Measurements from ENCODE around the gene HOXC10. TPM values are rescaled to one million over a fixed set of nuclear protein-coding genes. Genes with fewer than 3 reads are reported as not detected.

Gene HOXC10
- polyA plus RNA-seq, 3 donors: 63.5 to 68.8 (median 64.5) TPM

- DNase-seq (ENCODE audit: low read depth in 3 of 3, low spot score in 2 of 3): no peak
Measured at GRCh38 chr12:54024581-54025305, 39.8 kb downstream of the HOXC10 start.

DNA sequence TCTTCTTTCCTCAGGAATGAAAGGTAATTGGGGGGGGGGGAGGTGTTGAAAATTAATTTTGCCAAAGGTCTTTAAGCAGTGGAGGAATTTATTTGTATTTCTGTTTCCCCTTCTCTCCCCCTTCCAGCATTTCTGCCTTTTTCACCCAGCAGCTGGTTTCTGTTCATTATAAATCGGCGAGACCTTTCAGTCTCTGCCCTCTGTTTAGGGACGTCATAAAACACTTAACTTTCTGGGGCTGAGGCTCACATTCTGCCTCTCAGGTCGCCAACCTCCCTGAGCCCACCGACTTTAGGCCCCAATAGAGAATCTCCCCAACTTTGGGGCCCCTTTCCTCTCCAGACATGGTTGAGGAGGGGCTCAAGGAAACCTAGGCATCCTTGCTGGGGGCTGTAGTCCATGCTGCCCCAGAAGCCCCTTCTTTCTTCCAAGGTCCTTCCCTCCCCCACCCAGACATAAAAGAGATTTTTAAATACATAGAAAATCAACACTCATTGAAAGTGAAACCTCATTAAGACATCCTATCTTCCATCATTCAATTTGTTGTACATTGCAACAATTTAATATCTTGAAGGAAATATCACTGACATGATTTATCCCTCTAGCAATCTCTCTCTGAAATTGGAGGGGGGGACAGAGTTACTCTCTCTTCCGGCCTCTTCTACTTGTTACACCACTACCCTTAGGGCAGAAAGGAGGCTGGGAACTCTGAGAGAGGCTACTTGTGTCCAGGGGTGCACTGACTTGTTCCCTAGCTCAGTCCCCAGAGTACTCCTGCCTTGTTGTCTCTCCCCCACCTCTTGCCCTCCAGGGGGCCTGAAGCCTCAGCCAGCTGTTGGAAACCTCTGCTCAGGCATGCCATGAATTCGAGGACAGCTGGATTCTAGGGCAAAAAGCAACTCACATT, 40.8 kb downstream of the HOXC10 start:
- DNase-seq (ENCODE audit: low read depth in 3 of 3, low spot score in 2 of 3): no peak

- no peak for DNase-seq (ENCODE audit: low read depth in 3 of 3, low spot score in 2 of 3)
Measured at GRCh38 chr12:54026640-54027441, 41.9 kb downstream of the HOXC10 start.

DNA sequence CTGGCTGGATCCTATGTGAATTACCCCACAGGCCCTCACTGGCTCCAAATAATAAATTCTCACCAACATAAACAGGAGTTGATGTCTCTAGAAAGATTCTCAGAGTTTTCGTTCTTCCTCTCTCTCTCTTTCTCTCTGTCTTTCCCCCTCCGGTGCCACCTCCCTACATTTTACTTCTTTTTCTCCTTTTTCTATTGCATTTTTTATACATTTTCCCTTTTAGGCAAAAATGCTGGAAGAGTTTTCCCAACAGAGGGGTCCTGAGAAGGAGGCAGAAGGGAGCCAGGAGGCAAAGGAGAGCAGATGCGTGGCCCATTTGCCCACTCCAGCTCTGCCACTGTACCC, 42.5 kb downstream of the HOXC10 start:
- no peak for DNase-seq (ENCODE audit: low read depth in 3 of 3, low spot score in 2 of 3)

DNA sequence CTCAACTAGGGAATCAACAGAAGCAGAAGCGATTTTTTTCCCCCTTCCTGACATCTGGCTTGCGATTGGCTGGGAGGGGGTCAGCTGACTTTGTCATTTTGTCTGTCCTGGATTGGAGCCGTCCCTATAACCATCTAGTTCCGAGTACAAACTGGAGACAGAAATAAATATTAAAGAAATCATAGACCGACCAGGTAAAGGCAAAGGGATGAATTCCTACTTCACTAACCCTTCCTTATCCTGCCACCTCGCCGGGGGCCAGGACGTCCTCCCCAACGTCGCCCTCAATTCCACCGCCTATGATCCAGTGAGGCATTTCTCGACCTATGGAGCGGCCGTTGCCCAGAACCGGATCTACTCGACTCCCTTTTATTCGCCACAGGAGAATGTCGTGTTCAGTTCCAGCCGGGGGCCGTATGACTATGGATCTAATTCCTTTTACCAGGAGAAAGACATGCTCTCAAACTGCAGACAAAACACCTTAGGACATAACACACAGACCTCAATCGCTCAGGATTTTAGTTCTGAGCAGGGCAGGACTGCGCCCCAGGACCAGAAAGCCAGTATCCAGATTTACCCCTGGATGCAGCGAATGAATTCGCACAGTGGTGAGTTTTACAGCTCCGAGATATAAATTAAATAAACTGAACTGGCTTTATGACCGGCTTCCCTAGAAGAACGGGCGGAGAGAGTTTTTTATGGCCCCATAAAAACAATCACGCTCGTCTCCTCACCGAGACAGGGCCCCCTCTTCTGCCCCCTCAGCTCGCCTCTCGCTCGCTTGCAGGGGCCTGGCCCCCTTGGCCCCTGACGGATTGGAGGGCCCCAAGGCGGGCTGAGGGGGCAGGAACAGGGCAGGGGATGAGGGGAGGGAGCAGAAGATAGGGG, 43.6 kb downstream of the HOXC10 start, which contains the start of gene HOXC6:
TSS of gene HOXC6 (plus strand) at position 127 of the 888 bp plus-strand sequence. CDS start at position 209, 82 bp downstream.
- no peak for DNase-seq (ENCODE audit: low read depth in 3 of 3, low spot score in 2 of 3)

DNA sequence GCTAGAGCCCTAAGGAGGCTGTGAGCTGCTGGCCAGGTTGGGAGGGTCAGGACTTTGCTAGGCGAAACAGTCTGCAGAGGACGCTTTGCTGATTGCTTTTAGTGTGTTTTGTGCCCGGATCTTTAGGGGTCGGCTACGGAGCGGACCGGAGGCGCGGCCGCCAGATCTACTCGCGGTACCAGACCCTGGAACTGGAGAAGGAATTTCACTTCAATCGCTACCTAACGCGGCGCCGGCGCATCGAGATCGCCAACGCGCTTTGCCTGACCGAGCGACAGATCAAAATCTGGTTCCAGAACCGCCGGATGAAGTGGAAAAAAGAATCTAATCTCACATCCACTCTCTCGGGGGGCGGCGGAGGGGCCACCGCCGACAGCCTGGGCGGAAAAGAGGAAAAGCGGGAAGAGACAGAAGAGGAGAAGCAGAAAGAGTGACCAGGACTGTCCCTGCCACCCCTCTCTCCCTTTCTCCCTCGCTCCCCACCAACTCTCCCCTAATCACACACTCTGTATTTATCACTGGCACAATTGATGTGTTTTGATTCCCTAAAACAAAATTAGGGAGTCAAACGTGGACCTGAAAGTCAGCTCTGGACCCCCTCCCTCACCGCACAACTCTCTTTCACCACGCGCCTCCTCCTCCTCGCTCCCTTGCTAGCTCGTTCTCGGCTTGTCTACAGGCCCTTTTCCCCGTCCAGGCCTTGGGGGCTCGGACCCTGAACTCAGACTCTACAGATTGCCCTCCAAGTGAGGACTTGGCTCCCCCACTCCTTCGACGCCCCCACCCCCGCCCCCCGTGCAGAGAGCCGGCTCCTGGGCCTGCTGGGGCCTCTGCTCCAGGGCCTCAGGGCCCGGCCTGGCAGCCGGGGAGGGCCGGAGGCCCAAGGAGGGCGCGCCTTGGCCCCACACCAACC, 44.8 kb downstream of the HOXC10 start:
- no peak for DNase-seq (ENCODE audit: low read depth in 3 of 3, low spot score in 2 of 3)

- DNase-seq (ENCODE audit: low read depth in 3 of 3, low spot score in 2 of 3): no peak
Measured at GRCh38 chr12:54030442-54030801, 45.5 kb downstream of the HOXC10 start.

DNA sequence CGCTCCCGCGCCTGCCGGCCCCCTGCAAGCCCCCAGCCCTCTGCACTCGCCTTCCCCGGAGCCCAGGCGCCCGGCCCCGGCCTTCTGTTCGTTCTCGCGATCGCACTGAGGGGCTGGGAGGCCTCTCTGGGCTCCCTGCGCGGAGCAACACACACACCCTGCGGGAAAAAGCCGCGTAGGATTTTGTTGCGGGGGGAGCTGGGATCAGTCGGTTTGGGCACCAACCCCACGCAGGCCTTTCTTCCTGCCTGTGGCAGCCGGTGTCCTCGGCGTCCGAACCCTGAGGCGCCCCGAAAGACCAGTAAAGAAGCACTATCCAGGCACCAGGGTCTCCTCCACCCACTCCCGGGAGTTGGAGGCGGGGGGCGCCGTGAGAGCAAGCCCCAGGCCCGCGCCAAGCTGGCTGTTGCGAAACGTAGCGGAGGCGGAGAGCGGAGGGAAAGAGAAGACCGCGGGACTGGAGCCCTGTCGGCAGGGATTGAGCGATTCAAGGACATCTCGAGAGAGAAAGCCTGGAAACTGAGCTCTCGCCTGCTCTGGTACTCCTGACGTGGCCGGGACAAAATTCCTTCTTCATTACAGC, 46.0 kb downstream of the HOXC10 start:
- no peak for DNase-seq (ENCODE audit: low read depth in 3 of 3, low spot score in 2 of 3)

DNA sequence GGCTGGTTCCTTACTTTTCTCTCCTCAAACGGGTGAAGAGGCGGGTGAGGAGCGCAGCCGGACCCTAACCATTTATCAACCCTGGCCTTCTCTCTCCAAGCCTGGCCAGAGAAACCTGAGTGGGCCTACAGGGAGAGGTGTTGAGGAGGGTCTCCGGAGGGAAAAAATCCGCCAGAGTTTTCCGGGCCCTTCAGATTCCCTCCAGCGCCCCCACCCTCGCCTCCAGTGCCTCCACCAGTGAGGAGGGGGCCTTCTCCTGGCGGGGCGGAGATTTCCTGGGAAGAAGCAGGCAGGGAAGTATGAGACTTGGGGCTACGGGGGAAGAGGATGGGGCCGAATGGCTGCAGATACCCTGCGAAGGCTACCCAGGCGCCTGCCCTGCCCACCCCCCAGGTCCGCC, 46.5 kb downstream of the HOXC10 start:
- DNase-seq (ENCODE audit: low read depth in 3 of 3, low spot score in 2 of 3): no peak

DNA sequence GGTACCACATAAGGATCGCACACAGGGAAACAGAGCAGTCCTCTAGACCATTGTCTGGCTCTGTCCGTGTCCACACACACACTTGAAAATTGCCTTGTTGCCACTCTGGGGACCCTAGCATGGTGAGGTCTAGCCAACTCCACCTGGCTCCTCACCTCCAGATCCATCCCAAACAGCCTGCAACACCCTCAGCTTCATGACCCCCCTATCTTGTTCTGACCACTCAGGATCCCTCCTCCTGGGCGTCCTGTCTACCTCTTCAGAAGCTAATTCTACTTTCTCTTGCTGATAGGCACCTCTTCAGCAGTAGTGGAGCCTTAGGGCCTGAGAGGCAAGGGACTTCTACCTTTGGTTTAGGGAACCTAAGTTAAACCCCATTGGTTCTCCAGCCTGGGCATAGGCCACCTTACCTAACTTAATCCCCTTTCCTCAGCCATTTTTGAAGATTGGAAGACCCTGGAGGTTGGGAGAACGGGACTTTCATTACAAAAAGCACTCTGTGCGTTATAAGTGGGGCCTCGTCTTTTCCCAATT, 47.2 kb downstream of the HOXC10 start:
- no peak for DNase-seq (ENCODE audit: low read depth in 3 of 3, low spot score in 2 of 3)

DNA sequence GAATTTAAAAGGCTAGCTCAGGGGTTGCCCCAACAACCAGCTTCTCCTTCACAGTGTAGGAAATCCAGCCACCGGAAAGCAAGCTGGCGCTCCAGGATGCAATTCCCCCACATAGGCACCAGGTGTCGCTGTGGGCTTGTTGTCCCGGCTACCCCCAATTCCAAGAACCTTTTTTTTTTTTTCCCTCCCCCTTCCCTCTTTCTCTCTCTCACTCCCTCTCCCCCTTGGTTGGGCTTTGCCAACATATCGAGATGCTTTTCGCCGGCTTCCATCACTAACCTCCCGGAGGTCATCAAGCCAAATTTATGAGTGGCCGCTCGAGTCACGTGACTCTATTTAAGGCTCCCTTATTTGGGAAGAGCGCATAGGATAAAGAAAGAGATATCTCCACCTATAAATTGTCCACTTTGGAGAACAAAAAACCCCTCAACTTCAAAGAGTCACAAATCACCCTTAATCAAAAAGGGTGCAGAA, 47.7 kb downstream of the HOXC10 start, which contains the start of gene HOXC5:
TSS of gene HOXC5 (plus strand) at position 424 of the 474 bp plus-strand sequence. CDS start 73 bp downstream, outside the sequence.
- DNase-seq (ENCODE audit: low read depth in 3 of 3, low spot score in 2 of 3): no peak

DNA sequence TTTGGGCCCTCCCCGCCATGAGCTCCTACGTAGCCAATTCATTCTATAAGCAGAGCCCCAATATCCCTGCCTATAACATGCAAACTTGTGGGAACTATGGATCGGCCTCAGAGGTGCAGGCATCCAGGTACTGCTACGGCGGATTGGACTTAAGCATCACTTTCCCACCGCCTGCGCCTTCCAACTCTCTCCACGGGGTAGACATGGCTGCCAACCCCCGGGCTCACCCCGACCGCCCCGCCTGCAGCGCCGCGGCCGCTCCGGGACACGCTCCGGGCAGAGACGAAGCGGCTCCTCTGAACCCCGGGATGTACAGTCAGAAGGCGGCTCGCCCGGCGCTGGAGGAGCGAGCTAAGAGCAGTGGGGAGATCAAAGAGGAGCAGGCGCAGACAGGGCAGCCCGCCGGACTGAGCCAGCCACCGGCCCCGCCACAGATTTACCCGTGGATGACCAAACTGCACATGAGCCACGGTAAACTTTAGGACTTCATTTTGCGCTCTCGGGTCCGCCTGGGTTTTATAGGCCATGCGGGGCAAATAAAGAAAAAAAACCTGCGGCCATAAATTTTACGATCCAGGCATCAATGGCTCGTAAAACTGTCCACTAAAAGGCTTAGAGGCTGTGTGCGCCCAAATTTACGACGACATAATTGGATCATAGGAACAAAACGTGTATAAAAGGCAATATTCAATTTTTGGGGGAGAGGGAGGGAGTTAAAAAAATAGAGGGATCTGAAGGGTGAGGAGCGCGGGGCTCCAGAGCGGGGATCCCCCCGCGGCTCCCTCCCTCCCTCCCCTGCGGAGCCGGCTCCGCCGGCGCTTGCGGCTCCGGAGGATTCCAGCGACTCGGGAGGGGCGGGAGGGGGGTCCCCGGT, 48.4 kb downstream of the HOXC10 start:
- peak in 1 of 3 donors; percentile 86 for DNase-seq (ENCODE audit: low read depth in 3 of 3, low spot score in 2 of 3)

DNA sequence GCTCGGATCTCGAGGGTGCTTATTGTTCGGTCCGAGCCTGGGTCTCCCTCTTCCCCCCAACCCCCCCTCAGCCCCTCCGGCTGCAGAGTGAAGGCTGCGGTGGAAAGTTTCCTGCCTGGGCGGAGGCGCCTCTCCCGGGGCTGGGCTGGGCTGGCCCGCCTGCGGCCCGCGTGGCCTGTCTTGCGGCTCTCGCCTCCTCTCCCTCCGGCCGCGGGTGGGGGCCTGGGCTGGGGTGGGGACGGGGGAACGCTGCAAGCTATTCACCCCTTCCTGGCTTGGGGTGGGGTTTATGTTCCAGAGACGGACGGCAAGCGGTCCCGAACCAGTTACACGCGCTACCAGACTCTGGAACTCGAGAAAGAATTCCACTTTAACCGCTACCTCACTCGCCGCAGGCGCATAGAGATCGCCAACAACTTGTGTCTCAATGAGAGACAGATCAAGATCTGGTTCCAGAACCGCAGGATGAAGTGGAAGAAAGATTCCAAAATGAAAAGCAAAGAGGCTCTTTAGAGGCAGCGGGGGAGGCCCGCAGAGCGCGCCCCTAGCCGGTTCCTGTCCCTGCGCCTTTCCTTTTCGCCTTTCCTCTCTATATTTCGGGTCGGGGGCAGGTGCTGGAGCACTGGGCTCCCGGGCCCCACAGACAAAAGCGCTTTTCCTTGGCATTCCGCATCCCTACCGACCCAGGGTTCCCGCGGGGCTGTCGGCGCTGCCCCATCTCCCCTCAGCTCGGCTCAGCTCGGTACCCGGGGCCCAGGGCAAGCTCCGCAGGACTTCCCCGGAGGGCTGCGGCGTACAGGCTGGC, 49.2 kb downstream of the HOXC10 start:
- DNase-seq (ENCODE audit: low read depth in 3 of 3, low spot score in 2 of 3): no peak

DNA sequence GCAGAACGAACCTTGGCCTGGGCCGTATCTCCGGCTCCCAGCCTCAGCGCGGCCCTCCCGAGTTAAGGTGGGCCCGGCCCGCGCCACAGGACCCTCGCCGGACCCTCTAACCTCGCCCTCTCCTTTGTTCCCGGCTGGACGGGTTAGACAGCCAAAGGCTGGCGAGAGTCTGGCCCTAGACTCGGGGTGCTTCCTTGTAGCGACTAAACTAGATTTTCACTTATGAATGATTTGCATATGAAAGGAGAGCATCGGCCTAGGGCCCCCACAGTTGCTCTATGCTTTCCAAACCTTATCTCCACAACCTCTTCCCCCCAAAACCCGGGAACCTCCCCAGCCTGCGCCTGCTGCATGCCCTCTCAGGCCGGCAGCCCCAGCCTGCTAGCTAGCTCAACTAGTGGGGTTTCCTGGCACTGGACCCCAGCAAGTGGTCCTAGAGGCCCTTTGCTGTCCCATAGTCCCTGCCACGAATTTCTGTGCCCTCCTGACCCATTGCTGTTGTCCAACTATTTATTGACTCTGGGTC, 49.9 kb downstream of the HOXC10 start:
- DNase-seq (ENCODE audit: low read depth in 3 of 3, low spot score in 2 of 3): no peak

DNA sequence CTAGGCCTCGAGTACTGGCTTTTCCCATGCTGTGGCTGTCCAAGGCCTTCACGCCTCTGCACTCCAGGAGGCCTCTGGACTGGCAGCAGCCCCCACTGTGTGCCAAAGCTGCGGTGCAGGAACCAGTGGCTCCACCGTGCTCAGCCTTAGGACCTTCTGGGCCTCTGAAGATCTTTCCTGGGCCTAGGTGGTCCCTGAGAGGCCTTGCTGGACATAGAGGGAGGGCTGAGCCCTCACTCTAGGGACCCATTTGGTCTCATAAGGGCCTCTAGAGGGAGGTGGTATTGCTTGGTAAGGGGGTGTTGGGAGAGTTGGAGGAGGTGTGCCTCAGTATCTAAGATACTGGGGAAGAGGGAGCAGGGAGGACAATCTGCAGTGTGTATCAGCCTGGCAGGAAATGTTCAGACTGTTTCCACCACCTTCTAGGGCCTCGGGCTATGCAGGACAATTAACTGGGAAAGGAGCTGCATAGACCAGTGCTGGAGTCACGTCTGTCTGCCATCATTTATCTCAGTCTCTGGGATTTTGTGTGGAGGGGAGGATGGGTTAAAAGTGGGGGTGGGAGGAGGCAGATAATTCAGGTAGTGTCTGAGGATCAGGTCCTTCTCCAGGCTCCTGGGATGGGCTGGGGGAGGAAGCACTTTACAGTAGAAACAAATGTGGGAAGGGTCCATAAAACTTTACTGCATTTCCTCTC, 50.8 kb downstream of the HOXC10 start:
- DNase-seq (ENCODE audit: low read depth in 3 of 3, low spot score in 2 of 3): no peak
